HG02870 (cell line): ENCODE data around the gene ZNF750.

ENCODE experiments used
- ATAC-seq: cut with Tn5 transposase; IDR thresholded peaks from one replicate; pipeline ENCODE4 v1.9.1; 2021; ENCODE audit warnings: mild to moderate bottlenecking, moderate library complexity; ENCODE audit not compliant: unreplicated experiment

Gene ZNF750

DNA sequence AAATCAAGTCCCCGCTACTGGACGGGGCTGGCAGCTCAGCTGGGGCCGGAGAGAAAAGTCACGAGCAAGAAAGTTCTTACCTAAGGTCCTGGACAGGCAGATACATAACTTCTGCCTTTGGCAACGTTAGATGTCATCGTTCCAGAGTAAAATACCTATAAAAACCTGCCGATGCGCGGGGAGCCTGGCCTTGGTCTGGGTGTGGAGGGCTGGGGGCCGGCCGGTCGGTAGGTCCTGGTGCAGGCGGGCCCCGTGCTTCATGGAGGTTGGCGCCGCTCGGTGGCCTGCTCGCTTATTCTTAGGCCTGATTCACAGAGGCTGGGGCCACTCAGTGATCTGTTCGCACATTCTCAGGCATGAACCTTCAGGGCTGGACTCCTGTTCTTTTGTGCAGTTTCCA is 33.7 kb upstream of the ZNF750 start:
- ATAC-seq = no peak

GRCh38 chr17:82872591-82873520 is 33.0 kb upstream of the ZNF750 start:
- ATAC-seq = no peak

DNA sequence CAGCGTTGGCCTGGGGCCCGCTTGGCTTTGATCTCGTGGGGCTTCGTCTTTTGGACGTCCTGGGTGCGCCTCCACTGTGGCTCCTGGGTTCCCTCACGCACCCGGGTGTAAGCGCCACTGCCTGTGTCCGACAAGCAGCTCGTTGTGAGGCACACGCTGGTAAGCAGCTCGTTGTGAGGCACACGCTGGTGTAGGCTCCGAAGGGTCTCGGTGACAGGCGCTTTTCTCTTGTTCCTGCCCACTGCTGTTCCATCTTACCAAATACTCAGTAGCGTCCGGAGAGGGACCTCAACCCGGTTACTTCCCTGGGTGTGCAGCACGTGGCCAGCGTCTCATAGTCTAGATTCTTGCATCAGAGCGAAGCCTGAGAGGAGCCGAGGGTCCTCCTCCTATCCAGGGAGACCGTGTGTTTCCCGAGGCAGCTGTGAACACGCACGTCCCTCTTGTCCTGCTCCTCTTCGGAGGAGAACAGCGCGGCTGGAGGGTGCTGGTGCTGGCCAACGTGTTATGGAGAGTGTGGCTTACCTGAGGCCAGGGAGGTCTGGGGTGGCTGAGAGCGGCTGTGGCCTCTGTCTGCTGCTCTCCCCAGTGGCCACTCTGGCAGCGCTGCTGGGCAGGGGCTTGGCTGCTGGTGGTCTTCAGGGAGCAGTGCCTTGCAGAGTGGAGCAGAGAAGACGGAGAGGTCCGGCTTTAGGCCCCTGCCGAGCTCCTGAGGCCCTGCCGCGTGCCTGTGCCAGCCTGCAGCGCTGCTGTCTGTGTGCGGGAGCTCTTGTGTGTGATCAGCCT is 32.1 kb upstream of the ZNF750 start:
- ATAC-seq = no peak

GRCh38 chr17:82871056-82871775 is 31.4 kb upstream of the ZNF750 start:
- no peak for ATAC-seq

- ATAC-seq = no peak
Measured at GRCh38 chr17:82870541-82870940, 30.7 kb upstream of the ZNF750 start.

DNA sequence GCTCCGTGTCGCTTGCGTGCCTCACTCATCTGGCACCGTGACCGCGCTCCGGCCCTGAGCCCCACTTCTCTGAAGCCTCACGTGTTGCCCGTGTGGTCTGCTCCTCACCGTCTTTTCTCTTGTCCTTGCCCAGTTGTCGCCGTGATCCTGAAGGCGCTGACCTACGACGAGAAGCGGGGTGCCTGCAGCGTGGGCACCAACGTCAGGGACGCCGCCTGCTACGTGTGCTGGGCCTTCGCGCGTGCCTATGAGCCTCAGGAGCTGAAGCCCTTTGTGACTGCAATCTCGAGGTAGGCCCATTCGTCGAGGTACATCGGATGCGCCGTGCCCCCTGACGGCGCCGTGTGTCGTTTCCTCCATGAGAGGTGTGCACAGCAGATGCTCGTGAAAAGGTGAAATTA is 30.3 kb upstream of the ZNF750 start:
- ATAC-seq = no peak

DNA sequence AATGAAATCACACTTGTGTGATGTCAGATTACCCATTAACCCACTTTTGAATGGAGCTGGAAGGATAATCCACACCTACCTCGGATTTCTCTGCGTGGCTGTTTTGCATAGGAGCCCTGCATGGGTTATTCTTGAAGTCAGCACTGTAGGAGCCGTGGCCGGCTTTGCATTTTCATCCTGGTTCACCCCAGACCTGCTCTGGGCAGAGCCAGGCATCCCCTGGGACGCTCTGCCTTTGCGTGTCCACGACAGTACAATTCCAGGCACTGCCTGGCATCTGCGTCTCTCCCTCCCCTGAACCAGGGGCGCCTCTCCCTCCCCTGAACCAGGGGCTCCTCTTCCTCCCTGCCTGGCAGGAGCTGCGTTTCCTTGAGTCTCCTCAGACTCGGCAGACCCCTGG is 29.7 kb upstream of the ZNF750 start:
- ATAC-seq = no peak

DNA sequence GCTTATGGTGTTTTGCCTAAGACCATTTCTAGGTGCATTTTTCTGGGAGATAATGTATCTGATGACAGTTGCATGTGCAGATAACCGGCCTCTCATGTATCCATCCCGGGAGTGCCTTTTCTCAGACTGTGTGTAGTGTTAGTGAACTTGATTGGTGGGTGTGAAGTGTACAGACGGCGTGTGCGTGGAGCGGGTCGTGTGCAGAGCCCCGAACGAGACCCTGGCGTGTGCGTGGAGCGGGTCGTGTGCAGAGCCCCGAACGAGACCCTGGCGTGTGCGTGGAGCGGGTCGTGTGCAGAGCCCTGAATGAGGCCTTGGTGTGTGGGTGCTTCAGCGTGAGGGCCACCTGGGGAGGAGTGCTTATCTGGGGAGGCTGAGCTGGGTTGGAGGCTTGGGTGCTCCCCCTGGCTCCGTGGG is 28.9 kb upstream of the ZNF750 start:
- ATAC-seq = no peak

DNA sequence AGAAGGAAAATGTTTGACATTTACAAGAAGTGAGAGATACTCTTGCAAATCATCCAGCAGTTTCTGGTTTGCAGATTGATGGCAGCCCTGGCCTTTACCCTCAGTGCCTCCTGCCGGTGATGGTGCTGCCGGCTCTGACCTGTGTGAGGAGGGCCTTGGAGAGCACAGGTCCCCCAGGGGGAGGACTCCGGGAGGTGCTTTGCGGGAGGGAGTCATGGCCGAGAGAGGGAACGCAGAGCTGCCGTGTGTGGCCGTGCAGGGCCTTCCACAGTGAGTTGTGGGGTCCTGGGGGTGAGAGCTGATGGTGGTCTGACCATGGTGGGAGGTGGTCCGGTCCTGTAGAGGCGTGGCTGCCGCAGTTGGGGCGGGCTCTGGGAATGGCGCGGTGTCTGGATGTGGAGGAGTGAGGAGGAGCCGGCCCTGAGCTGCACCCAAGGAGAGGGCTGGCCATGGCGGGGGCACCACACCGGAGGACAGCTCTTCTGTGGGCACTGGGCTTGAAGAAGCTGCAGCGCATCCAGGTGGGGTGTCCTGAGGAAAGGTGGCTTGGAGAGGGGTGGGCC is 28.0 kb upstream of the ZNF750 start:
- ATAC-seq = no peak

- ATAC-seq = no peak
Measured at GRCh38 chr17:82866590-82867191, 26.9 kb upstream of the ZNF750 start.

GRCh38 chr17:82865774-82866395 is 26.1 kb upstream of the ZNF750 start:
- ATAC-seq = no peak

DNA sequence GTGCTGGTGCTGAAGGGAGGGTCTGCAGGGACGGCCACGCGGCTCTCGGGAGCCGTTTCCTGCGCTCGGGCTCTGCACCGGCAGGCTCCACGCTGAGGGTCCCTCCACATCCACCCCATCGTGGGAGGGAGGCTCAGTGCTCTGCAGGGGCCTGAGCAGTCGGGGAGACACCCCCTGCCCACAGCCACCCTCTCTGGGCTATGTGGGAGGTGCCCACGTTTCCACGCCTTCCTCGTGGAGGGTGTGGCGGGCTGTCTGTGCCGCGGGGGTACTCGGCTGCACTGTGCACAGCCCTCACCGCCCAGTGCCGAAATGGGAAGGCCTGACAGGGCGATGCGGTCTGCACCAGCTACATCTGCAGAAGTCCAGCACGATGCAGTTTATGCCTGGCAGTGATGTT is 25.5 kb upstream of the ZNF750 start:
- ATAC-seq = no peak

DNA sequence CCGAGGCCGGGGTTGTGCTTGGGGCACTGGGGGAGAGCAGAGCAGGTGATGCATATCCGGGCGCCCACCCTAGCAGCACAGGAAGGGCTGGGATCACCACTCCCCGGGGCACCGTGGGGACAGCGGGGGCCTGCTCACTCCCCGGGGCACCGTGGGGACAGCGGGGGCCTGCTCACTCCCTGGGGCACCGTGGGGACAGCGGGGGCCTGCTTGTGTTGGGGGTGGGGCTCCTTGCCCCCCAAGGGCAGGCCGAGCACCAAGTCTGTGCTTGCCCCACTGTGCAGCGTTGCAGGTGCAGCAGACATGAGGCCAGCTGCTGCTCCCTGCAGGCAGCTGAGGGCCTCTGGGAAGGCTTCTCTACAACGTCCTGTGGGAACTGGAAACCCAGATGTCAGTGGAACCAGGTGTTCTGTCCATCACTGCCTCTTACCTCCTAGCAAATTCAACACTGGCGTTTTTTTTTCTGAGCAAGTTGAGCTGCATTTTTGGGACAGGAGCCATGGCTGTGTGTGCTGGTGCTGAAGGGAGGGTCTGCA is 25.0 kb upstream of the ZNF750 start:
- ATAC-seq = no peak

DNA sequence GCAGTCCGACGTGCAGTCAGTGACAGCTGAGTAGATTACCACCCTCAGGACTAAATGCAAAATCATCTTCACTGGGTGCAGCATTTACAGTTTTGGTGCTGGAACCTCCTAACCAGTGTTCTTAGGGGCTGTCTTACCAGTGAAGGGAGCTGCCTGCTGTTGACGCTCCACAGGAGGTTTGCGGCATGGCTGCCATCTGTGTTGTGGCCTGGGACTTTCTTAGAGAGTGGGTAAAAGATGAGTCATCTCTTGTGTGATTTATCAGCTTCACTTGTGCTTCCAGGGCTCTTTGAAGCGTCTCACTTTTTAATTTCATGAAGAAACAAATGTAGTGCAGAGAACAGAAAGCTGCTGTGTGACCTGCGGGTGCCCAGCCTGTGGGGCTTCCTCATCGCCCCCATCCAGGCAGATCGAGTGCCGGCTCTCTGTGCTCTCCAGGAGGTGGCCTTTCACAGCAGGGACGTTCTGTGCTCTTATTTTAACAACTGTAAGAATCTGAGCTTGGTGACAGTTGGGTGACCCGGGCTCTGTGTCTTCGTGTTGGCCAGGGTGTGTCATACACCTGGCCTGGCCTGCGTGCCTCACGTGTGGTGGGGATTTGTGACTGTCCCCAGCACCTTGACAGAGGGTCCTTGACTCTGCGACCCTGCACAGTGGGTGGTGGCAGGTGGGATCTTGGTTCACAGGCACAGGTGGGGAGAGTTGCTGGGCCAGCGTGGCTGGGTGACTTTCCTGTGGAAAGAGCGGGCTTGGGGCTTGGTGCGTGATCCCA is 24.3 kb upstream of the ZNF750 start:
- peak; percentile 79 for ATAC-seq

- ATAC-seq = no peak
Measured at GRCh38 chr17:82863383-82863940, 23.6 kb upstream of the ZNF750 start.

DNA sequence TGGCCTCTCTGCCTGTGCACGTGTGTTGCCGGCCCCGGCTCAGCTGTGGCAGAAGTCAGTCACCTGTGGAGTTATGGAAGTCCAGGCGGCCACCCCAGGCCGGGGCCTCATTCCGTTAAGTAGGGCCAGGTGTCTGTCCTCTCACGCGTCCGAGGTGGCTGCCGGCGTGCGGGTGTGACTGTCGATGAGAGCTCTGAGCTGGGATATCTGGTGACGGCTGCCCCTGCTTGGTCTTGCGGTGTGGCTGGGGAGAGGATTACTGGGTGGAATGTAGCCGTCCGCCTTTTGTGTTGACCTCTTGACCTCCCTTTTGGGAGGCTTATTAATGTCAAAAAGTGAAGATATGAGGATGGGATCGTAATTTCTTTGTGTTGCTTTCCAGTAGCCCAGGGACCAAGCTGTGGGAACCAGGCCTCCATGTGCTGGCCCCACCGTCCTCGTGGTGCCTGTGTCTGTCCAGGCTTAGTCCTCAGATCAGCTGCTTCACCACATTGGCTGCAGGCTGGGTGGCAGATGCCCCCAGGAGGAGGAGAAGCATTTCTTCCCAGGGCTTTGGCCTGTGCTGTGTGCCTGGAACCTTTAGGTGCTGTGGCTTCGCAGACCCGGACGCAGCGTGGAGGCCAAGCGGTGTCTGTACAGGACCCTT is 23.0 kb upstream of the ZNF750 start:
- ATAC-seq = no peak

- ATAC-seq = no peak
Measured at GRCh38 chr17:82862191-82862590, 22.4 kb upstream of the ZNF750 start.

GRCh38 chr17:82861393-82861775 is 21.6 kb upstream of the ZNF750 start:
- ATAC-seq = no peak
